WTC11 (cell line): Measurements from ENCODE around the gene PPP1R37.

ENCODE experiments used
- ATF3 ChIP-seq: sonication (generic); formaldehyde crosslinking; conservative IDR thresholded peaks from 2 replicates; pipeline ENCODE4 v1.8.1; 2022; ENCODE audit warnings: mild to moderate bottlenecking, missing genetic modification reagents
- CTCF ChIP-seq: fragments of 200-600 bp; IDR thresholded peaks from 2 replicates; pipeline ENCODE4 v1.8.0; 2022; ENCODE audit warnings: antibody characterized with exemption
- E2F5 ChIP-seq: sonication (generic); formaldehyde crosslinking; IDR thresholded peaks from 2 replicates; pipeline ENCODE4 v1.8.1; 2022; ENCODE audit warnings: mild to moderate bottlenecking, moderate library complexity, missing genetic modification reagents
- ESRRA ChIP-seq: sonication (generic); formaldehyde crosslinking; IDR thresholded peaks from 2 replicates; pipeline ENCODE4 v1.8.1; 2022; ENCODE audit warnings: mild to moderate bottlenecking, missing genetic modification reagents, borderline replicate concordance
- FOXP4 ChIP-seq: sonication (generic); formaldehyde crosslinking; IDR thresholded peaks from 2 replicates; pipeline ENCODE4 v1.8.0; 2022; ENCODE audit warnings: mild to moderate bottlenecking, missing genetic modification reagents
- HMGXB4 ChIP-seq: sonication (generic); formaldehyde crosslinking; IDR thresholded peaks from 2 replicates; pipeline ENCODE4 v1.8.1; 2023; ENCODE audit warnings: mild to moderate bottlenecking, moderate library complexity, missing genetic modification reagents
- KAT7 ChIP-seq: sonication (generic); formaldehyde crosslinking; IDR thresholded peaks from 2 replicates; pipeline ENCODE4 v1.8.1; 2023; ENCODE audit warnings: missing genetic modification reagents, mild to moderate bottlenecking, borderline replicate concordance
- MAX ChIP-seq: sonication (generic); formaldehyde crosslinking; IDR thresholded peaks from 2 replicates; pipeline ENCODE4 v1.8.0; 2022; ENCODE audit warnings: mild to moderate bottlenecking, missing genetic modification reagents
- SMAD3 ChIP-seq: sonication (generic); formaldehyde crosslinking; IDR thresholded peaks from 2 replicates; pipeline ENCODE4 v1.8.0; 2022; ENCODE audit warnings: missing genetic modification reagents, mild to moderate bottlenecking, borderline replicate concordance
- ZNF396 ChIP-seq: fragments of 250-450 bp; sonication (Bioruptor Pico); IDR thresholded peaks from 2 replicates; pipeline ENCODE4 v1.8.0; 2021; ENCODE audit warnings: mild to moderate bottlenecking, moderate library complexity, borderline replicate concordance

- TF ChIP-seq CTCF: no peak
- TF ChIP-seq SMAD3 (CRISPR knock-in tag): no peak
- no peak for TF ChIP-seq ATF3
- no peak for TF ChIP-seq ZNF396 (CRISPR knock-in tag)
- no peak for TF ChIP-seq E2F5 (CRISPR knock-in tag)
- no peak for TF ChIP-seq KAT7
- TF ChIP-seq FOXP4 (CRISPR knock-in tag): no peak
- no peak for TF ChIP-seq ESRRA (CRISPR knock-in tag)
- no peak for TF ChIP-seq MAX (CRISPR knock-in tag)
- TF ChIP-seq HMGXB4 (CRISPR knock-in tag): no peak
Observed at GRCh38 chr19:45126654-45127053, 33.7 kb downstream of the PPP1R37 start.
